GM12878 (cell line): ENCODE results near the gene RPL27A. TPM values are rescaled to one million over a fixed set of nuclear protein-coding genes. Genes with fewer than 3 reads are reported as not detected.

Experiments
- ATAC-seq: fragments of 200-7000 bp; cut with Tn5 transposase; 3 replicates; pipeline ENCODE4 v1.9.1; 2020; ENCODE audit warnings: mild to moderate bottlenecking, moderate library complexity
- BruUV-seq: library from RNA; stranded (reverse); fragments of 400-500 nt; replicated peaks from 2 replicates; lab custom pipeline; 2021; lab: Mats Ljungman, UMichigan
- CTCF ChIA-PET: fragments of 300-600 bp; sonication (Branson Sonifier 250); formaldehyde crosslinking; extraction: SDS; loops from one replicate; lab custom pipeline; 2021; ENCODE audit warnings: inconsistent platforms; lab: Yijun Ruan, JAX
- POLR2A ChIA-PET: fragments of 350-600 bp; formaldehyde crosslinking; extraction: SDS; loops from one replicate; lab custom pipeline; 2021; ENCODE audit warnings: inconsistent platforms; lab: Charles Lee
- RAD21 ChIA-PET: fragments of 300-600 bp; sonication (Branson Sonifier 250); formaldehyde crosslinking; loops from one replicate; lab custom pipeline; 2023; ENCODE audit warnings: antibody characterized with exemption; ENCODE audit not compliant: unreplicated experiment; lab: Charles Lee
- SMC1A ChIA-PET: fragments of 300-600 bp; sonication (Branson Sonifier 250); formaldehyde crosslinking; loops from one replicate; lab custom pipeline; 2023; ENCODE audit not compliant: unreplicated experiment, uncharacterized antibody; lab: Charles Lee
- DNase-seq: peaks from one replicate; pipeline ENCODE4 v3.0.0-alpha.2; 2011; ENCODE audit warnings: low read depth, low spot score
- FAIRE-seq: peaks from 3 replicates; lab custom pipeline; 2011; peaks lifted over from hg19 to GRCh38; lab: Jason Lieb, UNC
- H2AFZ ChIP-seq: 2 replicates; pipeline ENCODE4 v1.6.0; 2011; ENCODE audit warnings: low read depth, low read length, control low read depth; ENCODE audit not compliant: control insufficient read depth
- H3K27ac ChIP-seq: 2 replicates; pipeline ENCODE4 v1.5.1; 2011; ENCODE audit warnings: control low read depth; ENCODE audit not compliant: control insufficient read depth, insufficient read depth
- H3K27me3 ChIP-seq, 2 experiments: replicated peaks in 1 of 2; 2 replicates each; pipeline versions ENCODE4 v1.6.0 to v1.6.1; 2011; ENCODE audit warnings: low read length in 1 of 2; ENCODE audit not compliant: control insufficient read depth in 2 of 2, insufficient read depth in 2 of 2
- H3K36me3 ChIP-seq, 2 experiments: 2 replicates each; pipeline ENCODE4 v1.5.1; 2011; ENCODE audit warnings: low read length in 1 of 2; ENCODE audit not compliant: control insufficient read depth in 2 of 2, insufficient read depth in 2 of 2
- H3K4me1 ChIP-seq: 2 replicates; pipeline ENCODE4 v1.6.1; 2011; ENCODE audit warnings: mild to moderate bottlenecking, low read length, moderate library complexity, mixed read lengths; ENCODE audit not compliant: control insufficient read depth, insufficient read depth
- H3K4me2 ChIP-seq: 2 replicates; pipeline ENCODE4 v1.6.0; 2011; ENCODE audit warnings: control low read depth; ENCODE audit not compliant: control insufficient read depth, insufficient read depth
- H3K4me3 ChIP-seq: fragments of 200-600 bp; sonication (generic); 2 replicates; pipeline ENCODE4 v1.5.1; 2016
- H3K79me2 ChIP-seq: 2 replicates; pipeline ENCODE4 v1.6.0; 2011; ENCODE audit warnings: low read length; ENCODE audit not compliant: control insufficient read depth, insufficient read depth
- H3K9ac ChIP-seq: 2 replicates; pipeline ENCODE4 v1.8.0; 2011; ENCODE audit warnings: low read length, control low read depth, mixed read lengths; ENCODE audit not compliant: control insufficient read depth, insufficient read depth
- H3K9me3 ChIP-seq: replicated peaks from 3 replicates; pipeline ENCODE4 v1.5.1; 2011; ENCODE audit warnings: mild to moderate bottlenecking, low read length; ENCODE audit not compliant: control insufficient read depth, insufficient read depth
- H4K20me1 ChIP-seq: 2 replicates; pipeline ENCODE4 v1.6.0; 2011; ENCODE audit not compliant: control insufficient read depth, insufficient read depth
- BMI1 ChIP-seq: fragments of 450-650 bp; IDR thresholded peaks from 2 replicates; pipeline ENCODE4 v1.6.1; 2016; ENCODE audit warnings: mild to moderate bottlenecking, moderate library complexity, borderline replicate concordance
- E2F4 ChIP-seq: IDR thresholded peaks from 2 replicates; pipeline ENCODE4 v1.6.1; 2012; ENCODE audit warnings: low read depth, low read length, improper control_type of control experiment
- EED ChIP-seq: sonication (generic); IDR thresholded peaks from 2 replicates; pipeline ENCODE4 v1.6.1; 2016; ENCODE audit warnings: antibody characterized with exemption, low read depth
- POLR2AphosphoS2 ChIP-seq: IDR thresholded peaks from 2 replicates; pipeline ENCODE4 v1.6.1; 2011; ENCODE audit warnings: low read depth, mild to moderate bottlenecking, low read length, improper control_type of control experiment, moderate library complexity
- POU2F2 ChIP-seq: IDR thresholded peaks from 3 replicates; pipeline ENCODE4 v1.6.1; 2011; ENCODE audit warnings: low read depth, mild to moderate bottlenecking, low read length, borderline replicate concordance
- RB1 ChIP-seq: fragments of 450-650 bp; formaldehyde crosslinking; IDR thresholded peaks from 2 replicates; pipeline ENCODE4 v1.6.1; 2017; ENCODE audit warnings: mild to moderate bottlenecking, borderline replicate concordance
- ZNF217 ChIP-seq: fragments of 450-650 bp; IDR thresholded peaks from 2 replicates; pipeline ENCODE4 v1.6.1; 2017; ENCODE audit warnings: antibody characterized with exemption, mild to moderate bottlenecking
- ZNF24 ChIP-seq: fragments of 450-650 bp; IDR thresholded peaks from 2 replicates; pipeline ENCODE4 v1.6.1; 2017; ENCODE audit warnings: antibody characterized with exemption, mild to moderate bottlenecking
- WGBS: methylation state at CpG from one replicate; pipeline ENCODE4 v1.1.6; 2016; ENCODE audit warnings: low lambda C conversion rate; ENCODE audit not compliant: insufficient replicate concordance, insufficient coverage; ENCODE audit errors: missing lambda C conversion rate; 5-methylcytosine and 5-hydroxymethylcytosine counted together
- in situ Hi-C: fragments of 300-500 bp; cut with MboI; formaldehyde crosslinking; loops from 9 replicates; pipeline ENCODE4 v1.14.3; 2018; ENCODE audit warnings: mixed read lengths
- intact Hi-C: fragments of 100-400 bp; cut with micrococcal nuclease; formaldehyde crosslinking; loops from one replicate; pipeline ENCODE4 v1.14.2; 2022; ENCODE audit not compliant: unreplicated experiment
- polyA plus RNA-seq, 11 experiments: library from polyadenylated mRNA; depleted of rRNA in 4 of 11; unstranded in 6 of 11; stranded (reverse) in 5 of 11; fragments of >200 nt; fragmentation: Nextera tagmentation in 4 of 11; fragmentation: Illumina TruSeq in 1 of 11; extraction: Ambion mirVana in 4 of 11; extraction: Trizol in 1 of 11; gene quantifications; 1 replicate in 1 of 11; 2 replicates in 10 of 11; pipeline versions ENCODE4 v1.2.1 to v1.2.3, GENCODE V29; 2011 to 2016; ENCODE audit warnings: inconsistent platforms in 2 of 11, missing spikeins in 2 of 11, low read depth in 1 of 11
- total RNA-seq, 4 experiments: library from RNA; depleted of rRNA in 3 of 4; stranded (reverse); fragments of >200 nt in 3 of 4; fragmentation: Illumina TruSeq in 1 of 4; extraction: Trizol in 1 of 4; gene quantifications; 2 replicates each; pipeline versions ENCODE4 v1.2.1 to v1.2.3, GENCODE V29; 2013 to 2021
- TF ChIP-seq, protein P1 (sequence below): fragments of 450-650 bp; IDR thresholded peaks from 2 replicates; pipeline ENCODE4 v1.6.1; 2016; ENCODE audit warnings: mild to moderate bottlenecking
- TF ChIP-seq, protein P2 (sequence below), 3 experiments: IDR thresholded peaks in 2 of 3; conservative IDR thresholded peaks in 1 of 3; 2 replicates each; pipeline ENCODE4 v1.5.1; 2011; ENCODE audit warnings: low read depth in 3 of 3, low read length in 3 of 3, mild to moderate bottlenecking in 3 of 3, control low read depth in 2 of 3, moderate library complexity in 2 of 3, inconsistent platforms in 1 of 3, mixed read lengths in 1 of 3; ENCODE audit not compliant: control insufficient read depth in 2 of 3, insufficient read depth in 1 of 3; ENCODE audit errors: extremely low read depth in 1 of 3
- TF ChIP-seq, protein P3 (sequence below): fragments of 450-650 bp; formaldehyde crosslinking; IDR thresholded peaks from 2 replicates; pipeline ENCODE4 v1.4.0; 2022; ENCODE audit warnings: mild to moderate bottlenecking, moderate library complexity

RPL27A gene
- total and polyA plus RNA-seq, 10 of the 15 experiments (the other 5 are each of a cell fraction or from before 2014, with no cell fraction given): 978 to 4,776 (median 1,959) TPM

GRCh38 chr11:8702598-8702915 lies 20.0 kb downstream of the RPL27A start (continued):
- TF ChIP-seq, protein P1, sequence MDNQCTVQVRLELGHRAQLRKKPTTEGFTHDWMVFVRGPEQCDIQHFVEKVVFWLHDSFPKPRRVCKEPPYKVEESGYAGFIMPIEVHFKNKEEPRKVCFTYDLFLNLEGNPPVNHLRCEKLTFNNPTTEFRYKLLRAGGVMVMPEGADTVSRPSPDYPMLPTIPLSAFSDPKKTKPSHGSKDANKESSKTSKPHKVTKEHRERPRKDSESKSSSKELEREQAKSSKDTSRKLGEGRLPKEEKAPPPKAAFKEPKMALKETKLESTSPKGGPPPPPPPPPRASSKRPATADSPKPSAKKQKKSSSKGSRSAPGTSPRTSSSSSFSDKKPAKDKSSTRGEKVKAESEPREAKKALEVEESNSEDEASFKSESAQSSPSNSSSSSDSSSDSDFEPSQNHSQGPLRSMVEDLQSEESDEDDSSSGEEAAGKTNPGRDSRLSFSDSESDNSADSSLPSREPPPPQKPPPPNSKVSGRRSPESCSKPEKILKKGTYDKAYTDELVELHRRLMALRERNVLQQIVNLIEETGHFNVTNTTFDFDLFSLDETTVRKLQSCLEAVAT: no peak
- no peak for TF ChIP-seq E2F4
- TF ChIP-seq, protein P2, sequence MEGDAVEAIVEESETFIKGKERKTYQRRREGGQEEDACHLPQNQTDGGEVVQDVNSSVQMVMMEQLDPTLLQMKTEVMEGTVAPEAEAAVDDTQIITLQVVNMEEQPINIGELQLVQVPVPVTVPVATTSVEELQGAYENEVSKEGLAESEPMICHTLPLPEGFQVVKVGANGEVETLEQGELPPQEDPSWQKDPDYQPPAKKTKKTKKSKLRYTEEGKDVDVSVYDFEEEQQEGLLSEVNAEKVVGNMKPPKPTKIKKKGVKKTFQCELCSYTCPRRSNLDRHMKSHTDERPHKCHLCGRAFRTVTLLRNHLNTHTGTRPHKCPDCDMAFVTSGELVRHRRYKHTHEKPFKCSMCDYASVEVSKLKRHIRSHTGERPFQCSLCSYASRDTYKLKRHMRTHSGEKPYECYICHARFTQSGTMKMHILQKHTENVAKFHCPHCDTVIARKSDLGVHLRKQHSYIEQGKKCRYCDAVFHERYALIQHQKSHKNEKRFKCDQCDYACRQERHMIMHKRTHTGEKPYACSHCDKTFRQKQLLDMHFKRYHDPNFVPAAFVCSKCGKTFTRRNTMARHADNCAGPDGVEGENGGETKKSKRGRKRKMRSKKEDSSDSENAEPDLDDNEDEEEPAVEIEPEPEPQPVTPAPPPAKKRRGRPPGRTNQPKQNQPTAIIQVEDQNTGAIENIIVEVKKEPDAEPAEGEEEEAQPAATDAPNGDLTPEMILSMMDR (IDR thresholded peaks at IDR 0.05 in 2 of 3, conservative IDR thresholded peaks at IDR 0.05 in 1 of 3; ENCODE audit: control insufficient read depth in 2 of 3, extremely low read depth in 1 of 3, insufficient read depth in 1 of 3, low read depth in 3 of 3, low read length in 3 of 3): no peak
- no peak for TF ChIP-seq EED
- no peak for TF ChIP-seq BMI1
- no peak for TF ChIP-seq RB1
- no peak for TF ChIP-seq POLR2AphosphoS2
- no peak for TF ChIP-seq ZNF24
- TF ChIP-seq, all 136 proteins: peak for 0

DNA sequence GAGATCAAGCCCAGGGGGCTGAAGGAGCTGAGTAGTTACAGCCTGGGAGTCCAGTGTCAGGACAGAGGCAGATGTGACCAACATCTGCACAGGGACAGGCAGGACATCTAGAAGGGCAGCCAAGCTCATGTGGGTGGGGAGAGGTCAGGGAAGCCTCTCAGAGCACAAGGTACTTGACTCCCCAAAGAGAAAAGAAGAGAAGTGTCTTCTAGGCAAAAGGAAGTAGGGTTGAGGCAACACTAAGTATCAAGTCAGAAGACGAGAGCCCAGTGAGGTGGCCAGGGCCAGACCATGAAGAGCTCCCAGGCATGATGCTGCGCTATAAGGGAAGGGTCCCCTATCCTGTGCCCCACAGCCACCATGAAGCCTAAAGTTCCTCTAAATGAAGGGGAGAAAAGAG lies 21.5 kb downstream of the RPL27A start:
- POLR2A ChIA-PET: no interaction called here
- Histone ChIP-seq H3K9ac (no peak overlapping the region), H2AFZ (no peak overlapping the region), H3K4me1 (no peaks in the 10 kb centered on the region), H3K36me3 (no peaks in the 10 kb centered on the region), H3K4me2 (no peak overlapping the region)
- no peak for FAIRE-seq
- 61% methylated on average over 2 of the region's 2 CpGs for WGBS
- SMC1A ChIA-PET: no interaction called here
- in situ Hi-C loops: no loop called here
- intact Hi-C loops: no loop called here
- TF ChIP-seq ZNF217 (no peak), POU2F2 (no peak)
- TF ChIP-seq, protein P3, sequence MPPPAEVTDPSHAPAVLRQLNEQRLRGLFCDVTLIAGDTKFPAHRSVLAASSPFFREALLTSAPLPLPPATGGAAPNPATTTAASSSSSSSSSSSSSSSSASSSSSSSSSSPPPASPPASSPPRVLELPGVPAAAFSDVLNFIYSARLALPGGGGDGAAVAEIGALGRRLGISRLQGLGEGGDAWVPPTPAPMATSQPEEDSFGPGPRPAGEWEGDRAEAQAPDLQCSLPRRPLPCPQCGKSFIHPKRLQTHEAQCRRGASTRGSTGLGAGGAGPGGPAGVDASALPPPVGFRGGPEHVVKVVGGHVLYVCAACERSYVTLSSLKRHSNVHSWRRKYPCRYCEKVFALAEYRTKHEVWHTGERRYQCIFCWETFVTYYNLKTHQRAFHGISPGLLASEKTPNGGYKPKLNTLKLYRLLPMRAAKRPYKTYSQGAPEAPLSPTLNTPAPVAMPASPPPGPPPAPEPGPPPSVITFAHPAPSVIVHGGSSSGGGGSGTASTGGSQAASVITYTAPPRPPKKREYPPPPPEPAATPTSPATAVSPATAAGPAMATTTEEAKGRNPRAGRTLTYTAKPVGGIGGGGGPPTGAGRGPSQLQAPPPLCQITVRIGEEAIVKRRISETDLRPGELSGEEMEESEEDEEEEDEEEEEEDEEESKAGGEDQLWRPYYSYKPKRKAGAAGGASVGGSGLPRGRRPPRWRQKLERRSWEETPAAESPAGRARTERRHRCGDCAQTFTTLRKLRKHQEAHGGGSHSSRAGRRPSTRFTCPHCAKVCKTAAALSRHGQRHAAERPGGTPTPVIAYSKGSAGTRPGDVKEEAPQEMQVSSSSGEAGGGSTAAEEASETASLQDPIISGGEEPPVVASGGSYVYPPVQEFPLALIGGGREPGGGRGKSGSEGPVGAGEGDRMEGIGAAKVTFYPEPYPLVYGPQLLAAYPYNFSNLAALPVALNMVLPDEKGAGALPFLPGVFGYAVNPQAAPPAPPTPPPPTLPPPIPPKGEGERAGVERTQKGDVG (CRISPR knock-in tag): no peak
- TF ChIP-seq, all 136 proteins: peak for 0
- no peak overlapping the region for H3K27ac ChIP-seq
- no peaks in the 10 kb centered on the region for H3K27me3 ChIP-seq
- DNase-seq (no peak), ATAC-seq (no peak)
- no TSS peak for BruUV-seq
- CTCF ChIA-PET: no interaction called here
- H3K79me2 ChIP-seq: no peaks in the 10 kb centered on the region
- no peaks in the 10 kb centered on the region for H3K9me3 ChIP-seq
- RAD21 ChIA-PET: no interaction called here
- H3K4me3 ChIP-seq: no peak overlapping the region
- H4K20me1 ChIP-seq: no peaks in the 10 kb centered on the region
